Smooth muscle cell (in vitro differentiated cells): ENCODE measurements around the gene THAP4. TPM values are rescaled to one million over a fixed set of nuclear protein-coding genes. Genes with fewer than 3 reads are reported as not detected.

Experiments used
- DNase-seq: peaks from one replicate; lab custom pipeline; 2025; ENCODE audit not compliant: unreplicated experiment; lab: John Stamatoyannopoulos, UW
- H2AFZ ChIP-seq: fragments of 200-600 bp; sonication (generic); 2 replicates; pipeline ENCODE4 v1.6.0; 2016; ENCODE audit warnings: antibody characterized with exemption, low read depth, mild to moderate bottlenecking
- H3F3A ChIP-seq: fragments of 200-600 bp; sonication (generic); 2 replicates; pipeline ENCODE4 v1.6.0; 2017; ENCODE audit warnings: antibody characterized with exemption, low read depth
- H3K27ac ChIP-seq: fragments of 200-600 bp; sonication (generic); 2 replicates; pipeline ENCODE4 v1.5.1; 2016; ENCODE audit warnings: low read depth, mild to moderate bottlenecking
- H3K27me3 ChIP-seq: fragments of 200-600 bp; sonication (generic); 2 replicates; pipeline ENCODE4 v1.6.1; 2016; ENCODE audit warnings: low read depth, mild to moderate bottlenecking
- H3K36me3 ChIP-seq: fragments of 200-600 bp; sonication (generic); 2 replicates; pipeline ENCODE4 v1.5.1; 2016; ENCODE audit warnings: low read depth
- H3K4me1 ChIP-seq: fragments of 200-600 bp; sonication (generic); 2 replicates; pipeline ENCODE4 v1.5.1; 2016; ENCODE audit warnings: low read depth
- H3K4me2 ChIP-seq: fragments of 200-600 bp; sonication (generic); 2 replicates; pipeline ENCODE4 v1.6.0; 2016; ENCODE audit warnings: mild to moderate bottlenecking
- H3K4me3 ChIP-seq: fragments of 200-600 bp; sonication (generic); 2 replicates; pipeline ENCODE4 v1.5.1; 2016; ENCODE audit warnings: mild to moderate bottlenecking
- H3K79me2 ChIP-seq: fragments of 200-600 bp; sonication (generic); 2 replicates; pipeline ENCODE4 v1.6.0; 2016; ENCODE audit warnings: low read depth, mild to moderate bottlenecking
- H3K9ac ChIP-seq: fragments of 200-600 bp; sonication (generic); 2 replicates; pipeline ENCODE4 v1.6.0; 2016; ENCODE audit warnings: low read depth
- H3K9me3 ChIP-seq: fragments of 200-600 bp; sonication (generic); replicated peaks from 2 replicates; pipeline ENCODE4 v1.5.1; 2016; ENCODE audit warnings: low read depth
- H4K20me1 ChIP-seq: fragments of 200-600 bp; sonication (generic); 2 replicates; pipeline ENCODE4 v1.6.0; 2016; ENCODE audit warnings: low read depth
- CTCF ChIP-seq: fragments of 200-600 bp; sonication (generic); IDR thresholded peaks from 2 replicates; pipeline ENCODE4 v1.5.1; 2017; ENCODE audit warnings: borderline replicate concordance, mild to moderate bottlenecking, antibody characterized with exemption; ENCODE audit not compliant: insufficient read depth, poor library complexity, severe bottlenecking
- WGBS: methylation state at CpG from one replicate; pipeline ENCODE4 v1.1.7; 2016; ENCODE audit warnings: low lambda C conversion rate; 5-methylcytosine and 5-hydroxymethylcytosine counted together
- polyA plus RNA-seq: library from polyadenylated mRNA; unstranded; fragments of >200 nt; fragmentation: Nextera tagmentation; extraction: Ambion mirVana; gene quantifications from 2 replicates; pipeline ENCODE4 v1.2.1, GENCODE V29; 2016
- total RNA-seq: library from RNA; depleted of rRNA; stranded (reverse); fragments of >200 nt; gene quantifications from 2 replicates; pipeline ENCODE4 v1.2.3, GENCODE V29; 2014

Gene THAP4
- total and polyA plus RNA-seq, 2 experiments from 2014 or later = 23.1 to 38.8 TPM

GRCh38 chr2:241579281-241579680 lies 57.7 kb downstream of the THAP4 start:
- Histone ChIP-seq H3K27me3 (no peaks in the 10 kb centered on the region), H2AFZ (no peak overlapping the region), H3K9ac (no peak overlapping the region), H3K9me3 (peaks cover 14% of the 10 kb centered on the region), H3K79me2 (no peaks in the 10 kb centered on the region), H4K20me1 (no peaks in the 10 kb centered on the region), H3K4me3 (no peak overlapping the region), H3K27ac (no peak overlapping the region), H3K36me3 (peaks cover 14% of the 10 kb centered on the region), H3K4me1 (no peaks in the 10 kb centered on the region), H3K4me2 (no peak overlapping the region), H3F3A (peaks cover 14% of the 10 kb centered on the region)
- no peak for DNase-seq
- TF ChIP-seq CTCF = no peak
- 96% methylated on average over 7 of the region's 7 CpGs for WGBS

- H3K36me3 ChIP-seq = no peaks in the 10 kb centered on the region
- DNase-seq = no peak
- H3K27ac ChIP-seq = no peak overlapping the region
- H3F3A ChIP-seq = peaks cover 20% of the 10 kb centered on the region
- no peak overlapping the region for H3K4me3 ChIP-seq
- no peak overlapping the region for H2AFZ ChIP-seq
- no peaks in the 10 kb centered on the region for H3K4me1 ChIP-seq
- H3K79me2 ChIP-seq = no peaks in the 10 kb centered on the region
- 81% methylated on average over 9 of the region's 9 CpGs for WGBS
- H3K9ac ChIP-seq = no peak overlapping the region
- H3K9me3 ChIP-seq = peaks cover 3% of the 10 kb centered on the region
- TF ChIP-seq CTCF = no peak
- H3K27me3 ChIP-seq = no peaks in the 10 kb centered on the region
- no peak overlapping the region for H3K4me2 ChIP-seq
- H4K20me1 ChIP-seq = peaks cover 4% of the 10 kb centered on the region
Observed at GRCh38 chr2:241577413-241578122, 59.4 kb downstream of the THAP4 start.

GRCh38 chr2:241576293-241576654 lies 60.7 kb downstream of the THAP4 start:
- TF ChIP-seq CTCF = no peak
- Histone ChIP-seq H3K9ac (no peak overlapping the region), H3K4me2 (no peak overlapping the region), H3K79me2 (no peaks in the 10 kb centered on the region), H3K4me1 (no peaks in the 10 kb centered on the region), H3K9me3 (no peaks in the 10 kb centered on the region), H3K36me3 (no peaks in the 10 kb centered on the region), H3K4me3 (no peak overlapping the region), H3K27ac (no peak overlapping the region), H3F3A (peaks cover 25% of the 10 kb centered on the region), H3K27me3 (no peaks in the 10 kb centered on the region), H4K20me1 (peaks cover 17% of the 10 kb centered on the region), H2AFZ (no peak overlapping the region)
- DNase-seq = no peak
- 95% methylated on average over 14 of the region's 14 CpGs for WGBS

- no peak for DNase-seq
- H3K4me2 ChIP-seq = no peak overlapping the region
- H3K4me1 ChIP-seq = no peaks in the 10 kb centered on the region
- peaks cover 27% of the 10 kb centered on the region for H3F3A ChIP-seq
- no peak overlapping the region for H2AFZ ChIP-seq
- H3K9ac ChIP-seq = no peak overlapping the region
- H3K27me3 ChIP-seq = no peaks in the 10 kb centered on the region
- no peaks in the 10 kb centered on the region for H3K9me3 ChIP-seq
- H3K36me3 ChIP-seq = no peaks in the 10 kb centered on the region
- TF ChIP-seq CTCF = no peak
- no peak overlapping the region for H3K27ac ChIP-seq
- WGBS = 81% methylated on average over 4 of the region's 5 CpGs
- H3K79me2 ChIP-seq = no peaks in the 10 kb centered on the region
- peaks cover 21% of the 10 kb centered on the region for H4K20me1 ChIP-seq
- no peak overlapping the region for H3K4me3 ChIP-seq
Observed at GRCh38 chr2:241575624-241576292, 61.2 kb downstream of the THAP4 start.
